ENCODE results near the gene MYH11.

DNA sequence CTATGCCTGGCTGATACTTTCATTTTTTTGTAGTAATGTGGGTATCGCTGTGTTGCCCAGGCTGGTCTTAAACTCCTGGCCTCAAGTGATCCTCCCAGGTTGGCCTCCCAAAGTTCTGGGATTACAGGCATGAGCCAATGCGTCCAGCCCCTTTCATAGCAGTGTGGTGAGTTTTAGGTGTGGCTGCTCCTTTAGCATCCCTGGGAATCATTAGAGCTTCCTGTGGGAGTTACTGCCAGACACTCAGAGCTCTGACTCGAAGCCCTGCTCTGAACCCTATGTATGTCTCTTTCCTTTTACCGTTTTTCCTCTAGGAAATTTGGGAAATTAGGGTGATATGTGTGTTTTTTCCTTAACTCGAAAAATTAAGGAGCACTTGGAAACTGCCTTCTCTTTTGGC lies 162.3 kb downstream of the MYH11 start:
- TF ChIP-seq, protein P1, sequence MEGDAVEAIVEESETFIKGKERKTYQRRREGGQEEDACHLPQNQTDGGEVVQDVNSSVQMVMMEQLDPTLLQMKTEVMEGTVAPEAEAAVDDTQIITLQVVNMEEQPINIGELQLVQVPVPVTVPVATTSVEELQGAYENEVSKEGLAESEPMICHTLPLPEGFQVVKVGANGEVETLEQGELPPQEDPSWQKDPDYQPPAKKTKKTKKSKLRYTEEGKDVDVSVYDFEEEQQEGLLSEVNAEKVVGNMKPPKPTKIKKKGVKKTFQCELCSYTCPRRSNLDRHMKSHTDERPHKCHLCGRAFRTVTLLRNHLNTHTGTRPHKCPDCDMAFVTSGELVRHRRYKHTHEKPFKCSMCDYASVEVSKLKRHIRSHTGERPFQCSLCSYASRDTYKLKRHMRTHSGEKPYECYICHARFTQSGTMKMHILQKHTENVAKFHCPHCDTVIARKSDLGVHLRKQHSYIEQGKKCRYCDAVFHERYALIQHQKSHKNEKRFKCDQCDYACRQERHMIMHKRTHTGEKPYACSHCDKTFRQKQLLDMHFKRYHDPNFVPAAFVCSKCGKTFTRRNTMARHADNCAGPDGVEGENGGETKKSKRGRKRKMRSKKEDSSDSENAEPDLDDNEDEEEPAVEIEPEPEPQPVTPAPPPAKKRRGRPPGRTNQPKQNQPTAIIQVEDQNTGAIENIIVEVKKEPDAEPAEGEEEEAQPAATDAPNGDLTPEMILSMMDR (IDR thresholded peaks at IDR 0.05), result no peak
- TF ChIP-seq POLR2A (IDR thresholded peaks at IDR 0.05), result no peak

Measured in thyroid gland (tissue), 4 donors.